ENCODE data around the gene TRPM3. TPM values are rescaled to one million over a fixed set of nuclear protein-coding genes. Genes with fewer than 3 reads are reported as not detected.

The TRPM3 gene
- total RNA-seq, 1 experiment from 2014 or later = not detected

GRCh38 chr9:70496244-70496643 is 625.2 kb downstream of the TRPM3 start:
- TF ChIP-seq SIN3A (IDR thresholded peaks at IDR 0.05; ENCODE audit: borderline replicate concordance, insufficient read depth, low read depth, low read length) (no peak), POLR2AphosphoS5 (IDR thresholded peaks at IDR 0.05; ENCODE audit: low read depth, low read length) (no peak), REST (IDR thresholded peaks at IDR 0.05; ENCODE audit: insufficient read depth in 1 of 2, low read depth in 2 of 2, low read length in 1 of 2) (no peak), CTCF (IDR thresholded peaks at IDR 0.05) (no peak), TCF7L2 (IDR thresholded peaks at IDR 0.05; ENCODE audit: low read depth, low read length) (no peak)
- ATAC-seq (no peak), DNase-seq (ENCODE audit: low read depth, low spot score) (no peak)
- Histone ChIP-seq H3K36me3 (ENCODE audit: control insufficient read depth, insufficient read depth, low read length) (no peaks in the 10 kb centered on the region), H3K4me3 (ENCODE audit: low read depth in 2 of 2, low read length in 2 of 2) (no peak overlapping the region), H3K9me3 (ENCODE audit: control insufficient read depth, insufficient read depth, low read depth, low read length) (no peaks in the 10 kb centered on the region), H3K27me3 (ENCODE audit: control insufficient read depth, insufficient read depth, low read length) (no peaks in the 10 kb centered on the region), H3K4me1 (ENCODE audit: control insufficient read depth, insufficient read depth, low read length) (no peaks in the 10 kb centered on the region), H3K27ac (ENCODE audit: low read length) (no peak overlapping the region)
- BruUV-seq (replicated peaks) = no TSS peak
- ChIA-PET CTCF (no interaction called here), POLR2A (no interaction called here)
- in situ Hi-C loops (cut with HindIII; ENCODE audit: low pct_unique_long_range_greater_than_20kb, low sequenced_read_pairs) = no loop called here
- intact Hi-C loops (cut with micrococcal nuclease; ENCODE audit: unreplicated experiment) = no loop called here

GRCh38 chr9:70495514-70495913 is 625.9 kb downstream of the TRPM3 start:
- no peak for TF ChIP-seq REST (IDR thresholded peaks at IDR 0.05; ENCODE audit: insufficient read depth in 1 of 2, low read depth in 2 of 2, low read length in 1 of 2)
- no peak for TF ChIP-seq TCF7L2 (IDR thresholded peaks at IDR 0.05; ENCODE audit: low read depth, low read length)
- no peak for TF ChIP-seq POLR2AphosphoS5 (IDR thresholded peaks at IDR 0.05; ENCODE audit: low read depth, low read length)
- TF ChIP-seq SIN3A (IDR thresholded peaks at IDR 0.05; ENCODE audit: borderline replicate concordance, insufficient read depth, low read depth, low read length) = no peak
- no peak for TF ChIP-seq CTCF (IDR thresholded peaks at IDR 0.05)
- intact Hi-C loops (cut with micrococcal nuclease; ENCODE audit: unreplicated experiment) (no loop called here), in situ Hi-C loops (cut with HindIII; ENCODE audit: low pct_unique_long_range_greater_than_20kb, low sequenced_read_pairs) (no loop called here)
- ATAC-seq (no peak), DNase-seq (ENCODE audit: low read depth, low spot score) (no peak)
- no peaks in the 10 kb centered on the region for H3K27me3 ChIP-seq (ENCODE audit: control insufficient read depth, insufficient read depth, low read length)
- ChIA-PET POLR2A (no interaction called here), CTCF (no interaction called here)
- no peak overlapping the region for H3K27ac ChIP-seq (ENCODE audit: low read length)
- no peaks in the 10 kb centered on the region for H3K4me1 ChIP-seq (ENCODE audit: control insufficient read depth, insufficient read depth, low read length)
- no peak overlapping the region for H3K4me3 ChIP-seq (ENCODE audit: low read depth in 2 of 2, low read length in 2 of 2)
- H3K36me3 ChIP-seq (ENCODE audit: control insufficient read depth, insufficient read depth, low read length) = no peaks in the 10 kb centered on the region
- BruUV-seq (replicated peaks) = no TSS peak
- H3K9me3 ChIP-seq (ENCODE audit: control insufficient read depth, insufficient read depth, low read depth, low read length) = no peaks in the 10 kb centered on the region

All from Panc1 (cell line).